Testis (tissue), 2 donors: Measurements from ENCODE around the gene ZMIZ2.

Experiments used
- CTCF ChIP-seq, 3 experiments: fragments of 450-650 bp in 2 of 3; fragments of 200-600 bp in 1 of 3; sonication (generic) in 1 of 3; IDR thresholded peaks; one replicate each; pipeline ENCODE4 v1.5.1; 2016 to 2019; ENCODE audit warnings: antibody characterized with exemption in 3 of 3, mild to moderate bottlenecking in 2 of 3, moderate library complexity in 1 of 3
- POLR2A ChIP-seq: fragments of 450-650 bp; IDR thresholded peaks from one replicate; pipeline ENCODE4 v1.6.1; 2017; ENCODE audit warnings: antibody characterized with exemption, mild to moderate bottlenecking, moderate library complexity

GRCh38 chr7:44811093-44811492 lies 62.4 kb downstream of the ZMIZ2 start:
- TF ChIP-seq POLR2A (no peak), CTCF (IDR thresholded peaks at IDR 0.05) (no peak)
